ENCODE data around the gene MYO15A.
A peak's percentile ranks its signal among the peaks of the same experiment; 100 is the strongest.

The MYO15A gene

GRCh38 chr17:18183334-18184142, 75.0 kb downstream of the MYO15A start, which contains the start of gene ALKBH5:
ALKBH5 (plus strand) TSS chr17:18183828; CDS start chr17:18184244, 416 bp downstream.
- peak; percentile 97 for DNase-seq
- no peaks in the 10 kb centered on the region for H3K9me3 Mint-ChIP-seq
- H3K27me3 Mint-ChIP-seq (ENCODE audit: low read depth, poor library complexity), result peaks cover 7% of the 10 kb centered on the region
- TF ChIP-seq CTCF (IDR thresholded peaks at IDR 0.05), result peak; percentile 26
- H3K27ac Mint-ChIP-seq, result peak within 1 kb of the TSS; percentile 100
- peaks cover 79% of the 10 kb centered on the region for H3K4me1 Mint-ChIP-seq
- peak within 1 kb of the TSS; percentile 95 for H3K4me3 Mint-ChIP-seq
- peaks cover 25% of the 10 kb centered on the region for H3K36me3 Mint-ChIP-seq (ENCODE audit: low read depth)

GRCh38 chr17:18184143-18185031, 75.8 kb downstream of the MYO15A start:
- peaks cover 28% of the 10 kb centered on the region for H3K36me3 Mint-ChIP-seq (ENCODE audit: low read depth)
- no peak for TF ChIP-seq CTCF (IDR thresholded peaks at IDR 0.05)
- H3K4me1 Mint-ChIP-seq, result peaks cover 74% of the 10 kb centered on the region
- peak; percentile 49 for DNase-seq
- H3K27ac Mint-ChIP-seq, result no peak overlapping the region
- peak overlapping the region; percentile 95 for H3K4me3 Mint-ChIP-seq
- H3K9me3 Mint-ChIP-seq, result no peaks in the 10 kb centered on the region
- peaks cover 5% of the 10 kb centered on the region for H3K27me3 Mint-ChIP-seq (ENCODE audit: low read depth, poor library complexity)

DNA sequence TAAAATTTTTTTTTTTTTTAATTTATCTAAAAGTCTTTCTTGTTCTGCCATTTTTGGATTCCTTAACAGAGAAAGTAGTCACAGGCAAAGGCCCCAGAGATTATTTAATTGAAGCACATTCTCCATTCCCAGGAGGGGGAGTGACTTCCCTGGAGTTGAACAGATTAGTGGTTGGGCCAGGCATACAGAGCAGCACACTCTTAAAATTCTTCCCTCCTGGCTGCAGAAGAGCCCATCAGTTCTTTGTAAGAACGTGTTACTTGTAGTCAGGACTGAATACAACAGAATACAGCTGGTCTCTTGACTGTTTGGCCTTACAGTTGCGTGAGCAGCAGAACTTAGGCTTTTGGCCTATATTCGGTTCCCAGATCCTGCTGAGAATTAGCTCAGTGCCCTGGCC, 76.8 kb downstream of the MYO15A start:
- Mint-ChIP-seq H3K27ac (peak overlapping the region; percentile 75), H3K4me3 (peak overlapping the region; percentile 95), H3K9me3 (no peaks in the 10 kb centered on the region), H3K27me3 (ENCODE audit: low read depth, poor library complexity) (no peaks in the 10 kb centered on the region), H3K4me1 (peaks cover 74% of the 10 kb centered on the region), H3K36me3 (ENCODE audit: low read depth) (peaks cover 36% of the 10 kb centered on the region)
- no peak for TF ChIP-seq CTCF (IDR thresholded peaks at IDR 0.05)
- no peak for DNase-seq

DNA sequence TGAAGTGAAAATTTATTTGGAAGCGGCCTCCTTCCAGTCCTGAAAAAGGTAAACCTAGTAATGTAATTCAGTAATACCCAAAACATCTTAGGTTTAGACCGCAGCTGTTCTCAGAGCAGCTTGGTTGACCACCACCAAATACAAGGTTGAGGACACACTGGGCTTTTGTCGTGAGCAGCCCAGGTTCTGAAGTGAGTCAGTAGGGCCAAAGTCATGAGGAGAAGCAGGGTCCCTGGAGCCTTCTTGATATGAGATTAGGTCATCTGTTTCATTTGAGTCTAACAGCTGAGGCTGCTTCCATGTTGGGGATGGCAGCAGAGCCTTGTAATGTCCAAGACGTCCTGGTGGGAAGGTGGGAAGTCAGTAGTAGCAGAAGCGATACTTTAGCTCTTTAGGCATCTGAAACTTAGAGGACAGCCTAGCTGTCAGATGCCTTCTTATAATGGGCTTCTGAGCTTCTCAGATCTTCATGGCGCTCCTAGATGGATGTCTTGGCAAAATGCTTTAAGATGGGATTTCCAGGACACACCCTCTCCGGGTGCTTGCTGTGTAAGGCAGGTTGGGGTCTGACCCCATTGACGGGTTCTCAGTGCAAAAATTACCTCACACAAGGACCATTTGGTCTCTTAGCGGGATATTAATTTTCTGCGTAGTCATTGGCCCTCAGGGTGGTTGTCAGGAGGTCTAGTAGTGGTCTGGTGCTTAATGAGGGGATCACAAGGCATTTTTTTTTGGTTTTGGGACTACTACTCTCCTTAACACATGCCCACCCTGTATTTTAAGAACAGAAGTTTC, 77.5 kb downstream of the MYO15A start:
- Mint-ChIP-seq H3K27ac (peak overlapping the region; percentile 75), H3K27me3 (ENCODE audit: low read depth, poor library complexity) (no peaks in the 10 kb centered on the region), H3K36me3 (ENCODE audit: low read depth) (peaks cover 42% of the 10 kb centered on the region), H3K9me3 (no peaks in the 10 kb centered on the region), H3K4me3 (peak overlapping the region; percentile 95), H3K4me1 (peaks cover 74% of the 10 kb centered on the region)
- TF ChIP-seq CTCF (IDR thresholded peaks at IDR 0.05), result no peak
- no peak for DNase-seq

DNA sequence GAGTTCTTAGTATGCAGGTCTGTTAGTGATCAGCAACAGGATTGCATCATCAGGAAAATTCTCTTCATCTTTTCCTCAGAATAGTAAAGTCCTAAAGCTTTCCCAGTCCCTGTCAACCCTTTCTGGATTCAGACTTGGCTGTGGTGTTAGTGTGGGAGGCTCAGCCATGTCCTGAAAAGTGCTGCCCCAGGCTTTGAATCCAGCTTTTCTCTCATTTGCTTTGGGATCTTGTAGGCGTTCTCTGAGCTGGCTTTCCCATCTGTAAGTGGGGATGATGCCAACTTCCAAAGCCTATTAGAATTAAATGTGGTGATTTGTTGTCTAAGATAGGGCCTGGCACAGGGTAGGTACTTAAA, 78.0 kb downstream of the MYO15A start:
- Mint-ChIP-seq H3K27me3 (ENCODE audit: low read depth, poor library complexity) (no peaks in the 10 kb centered on the region), H3K36me3 (ENCODE audit: low read depth) (peaks cover 47% of the 10 kb centered on the region), H3K4me3 (peak overlapping the region; percentile 95), H3K27ac (peak overlapping the region; percentile 10), H3K9me3 (no peaks in the 10 kb centered on the region), H3K4me1 (peaks cover 73% of the 10 kb centered on the region)
- no peak for DNase-seq
- TF ChIP-seq CTCF (IDR thresholded peaks at IDR 0.05), result no peak

Data from nephron progenitor cell (in vitro differentiated cells).